Measurements from ENCODE around the gene MOB1B. TPM values are rescaled to one million over a fixed set of nuclear protein-coding genes. Genes with fewer than 3 reads are reported as not detected.

Gene MOB1B
- total RNA-seq, 3 donors from 2014 or later: 13.3 to 27.8 (median 15.1) TPM

DNA sequence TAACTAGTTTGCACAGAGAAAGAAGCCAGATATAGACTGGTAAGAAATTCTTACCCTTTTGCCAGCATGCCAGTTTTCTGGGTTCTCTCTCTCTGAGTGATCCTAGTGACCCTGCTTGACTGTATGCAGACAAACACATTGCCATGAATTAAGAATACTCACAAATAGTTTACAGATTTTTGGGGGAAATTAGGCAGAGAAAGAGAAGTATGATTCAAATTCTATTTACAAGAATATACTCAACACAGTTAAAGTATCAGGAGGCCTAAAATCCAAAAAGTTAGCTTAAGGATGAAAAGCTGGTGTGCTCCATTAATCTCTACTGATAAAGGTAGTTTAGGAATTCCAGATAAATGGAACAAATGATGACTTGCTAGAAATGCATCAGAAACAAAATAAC lies 18.4 kb downstream of the MOB1B start:
- TF ChIP-seq POLR2AphosphoS5 (IDR thresholded peaks at IDR 0.05) (no peak), POLR2A (IDR thresholded peaks at IDR 0.05) (no peak)
- TF ChIP-seq, protein P1, sequence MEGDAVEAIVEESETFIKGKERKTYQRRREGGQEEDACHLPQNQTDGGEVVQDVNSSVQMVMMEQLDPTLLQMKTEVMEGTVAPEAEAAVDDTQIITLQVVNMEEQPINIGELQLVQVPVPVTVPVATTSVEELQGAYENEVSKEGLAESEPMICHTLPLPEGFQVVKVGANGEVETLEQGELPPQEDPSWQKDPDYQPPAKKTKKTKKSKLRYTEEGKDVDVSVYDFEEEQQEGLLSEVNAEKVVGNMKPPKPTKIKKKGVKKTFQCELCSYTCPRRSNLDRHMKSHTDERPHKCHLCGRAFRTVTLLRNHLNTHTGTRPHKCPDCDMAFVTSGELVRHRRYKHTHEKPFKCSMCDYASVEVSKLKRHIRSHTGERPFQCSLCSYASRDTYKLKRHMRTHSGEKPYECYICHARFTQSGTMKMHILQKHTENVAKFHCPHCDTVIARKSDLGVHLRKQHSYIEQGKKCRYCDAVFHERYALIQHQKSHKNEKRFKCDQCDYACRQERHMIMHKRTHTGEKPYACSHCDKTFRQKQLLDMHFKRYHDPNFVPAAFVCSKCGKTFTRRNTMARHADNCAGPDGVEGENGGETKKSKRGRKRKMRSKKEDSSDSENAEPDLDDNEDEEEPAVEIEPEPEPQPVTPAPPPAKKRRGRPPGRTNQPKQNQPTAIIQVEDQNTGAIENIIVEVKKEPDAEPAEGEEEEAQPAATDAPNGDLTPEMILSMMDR (IDR thresholded peaks at IDR 0.05): no peak
- Histone ChIP-seq H3K4me3 (no peak overlapping the region), H3K27me3 (no peaks in the 10 kb centered on the region), H3K9me3 (peaks cover 3 to 7% of the 10 kb centered on the region in 2 donors), H3K36me3 (no peaks in the 10 kb centered on the region), H3K4me1 (no peaks in the 10 kb centered on the region), H3K27ac (no peak overlapping the region)
- no peak for DNase-seq (ENCODE audit: low spot score in 2 of 2)
- intact Hi-C loops (cut with DNase I; ENCODE audit: low total_unique reads): no loop called here

DNA sequence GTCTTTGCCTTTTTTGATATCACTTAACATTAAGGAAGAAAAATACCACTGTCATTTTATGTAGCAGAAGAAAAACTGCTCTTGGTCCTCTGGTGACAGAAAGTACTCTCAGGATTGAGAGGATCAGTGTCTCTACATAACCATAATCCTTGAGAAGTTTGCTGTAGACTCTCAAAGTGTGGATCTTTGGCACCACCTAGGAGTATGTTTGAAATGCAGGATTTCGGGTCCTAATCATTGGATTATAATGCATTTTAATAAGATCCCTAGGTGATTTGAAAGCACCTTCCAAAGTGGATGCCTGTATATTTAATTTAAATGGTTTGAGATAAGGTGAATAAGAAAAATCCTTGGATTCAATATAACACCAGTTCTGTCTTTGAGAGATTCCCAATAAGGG lies 23.2 kb downstream of the MOB1B start:
- DNase-seq (ENCODE audit: low spot score in 2 of 2): no peak
- peaks cover 0 to 7% of the 10 kb centered on the region in 2 donors for H3K9me3 ChIP-seq
- no peak overlapping the region for H3K4me3 ChIP-seq
- H3K36me3 ChIP-seq: no peaks in the 10 kb centered on the region
- intact Hi-C loops (cut with DNase I; ENCODE audit: low total_unique reads): no loop called here
- H3K27me3 ChIP-seq: no peaks in the 10 kb centered on the region
- no peak overlapping the region for H3K27ac ChIP-seq
- H3K4me1 ChIP-seq: no peaks in the 10 kb centered on the region
- TF ChIP-seq POLR2AphosphoS5 (IDR thresholded peaks at IDR 0.05) (no peak), POLR2A (IDR thresholded peaks at IDR 0.05) (no peak)

DNA sequence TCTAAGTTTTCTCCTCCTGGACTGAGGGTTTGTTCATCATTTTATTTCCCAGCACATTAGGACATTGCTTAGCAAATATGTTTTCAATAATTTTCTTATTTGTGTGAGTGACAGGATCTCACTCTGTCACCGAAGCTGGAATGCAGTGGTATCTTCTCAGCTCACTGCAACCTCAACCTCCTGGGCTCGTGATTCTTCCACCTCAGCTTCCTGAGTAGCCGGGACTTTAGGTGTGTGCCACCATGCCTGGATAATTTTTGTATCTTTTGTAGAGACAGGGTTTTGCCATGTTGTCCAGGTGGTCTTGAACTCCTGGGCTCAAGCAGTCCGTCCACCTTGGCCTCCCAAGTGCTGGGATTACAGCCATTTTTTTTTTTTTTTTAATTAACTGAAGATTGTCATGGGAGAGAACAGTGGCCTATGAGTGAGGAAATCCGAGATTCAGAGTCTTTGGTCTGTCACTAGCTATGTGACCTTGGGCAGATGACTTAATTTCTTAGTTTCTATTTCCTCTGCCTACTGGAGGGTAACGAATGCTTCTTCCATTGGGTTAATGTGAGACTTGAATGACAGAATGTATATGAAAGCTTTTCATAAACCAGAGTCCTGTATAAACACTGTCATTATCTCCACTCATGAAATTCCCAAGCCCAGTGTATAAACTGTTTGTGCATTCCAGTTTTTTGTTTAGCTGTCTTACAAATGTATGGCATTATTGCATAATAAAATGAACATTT lies 23.9 kb downstream of the MOB1B start:
- H3K36me3 ChIP-seq: no peaks in the 10 kb centered on the region
- no peak overlapping the region for H3K4me3 ChIP-seq
- no peaks in the 10 kb centered on the region for H3K4me1 ChIP-seq
- intact Hi-C loops (cut with DNase I; ENCODE audit: low total_unique reads): no loop called here
- TF ChIP-seq POLR2A (IDR thresholded peaks at IDR 0.05) (no peak), POLR2AphosphoS5 (IDR thresholded peaks at IDR 0.05) (no peak)
- TF ChIP-seq, protein P1 (IDR thresholded peaks at IDR 0.05): no peak
- H3K9me3 ChIP-seq: peaks cover 0 to 1% of the 10 kb centered on the region in 2 donors
- DNase-seq (ENCODE audit: low spot score in 2 of 2): no peak
- H3K27me3 ChIP-seq: no peaks in the 10 kb centered on the region
- H3K27ac ChIP-seq: no peak overlapping the region

DNA sequence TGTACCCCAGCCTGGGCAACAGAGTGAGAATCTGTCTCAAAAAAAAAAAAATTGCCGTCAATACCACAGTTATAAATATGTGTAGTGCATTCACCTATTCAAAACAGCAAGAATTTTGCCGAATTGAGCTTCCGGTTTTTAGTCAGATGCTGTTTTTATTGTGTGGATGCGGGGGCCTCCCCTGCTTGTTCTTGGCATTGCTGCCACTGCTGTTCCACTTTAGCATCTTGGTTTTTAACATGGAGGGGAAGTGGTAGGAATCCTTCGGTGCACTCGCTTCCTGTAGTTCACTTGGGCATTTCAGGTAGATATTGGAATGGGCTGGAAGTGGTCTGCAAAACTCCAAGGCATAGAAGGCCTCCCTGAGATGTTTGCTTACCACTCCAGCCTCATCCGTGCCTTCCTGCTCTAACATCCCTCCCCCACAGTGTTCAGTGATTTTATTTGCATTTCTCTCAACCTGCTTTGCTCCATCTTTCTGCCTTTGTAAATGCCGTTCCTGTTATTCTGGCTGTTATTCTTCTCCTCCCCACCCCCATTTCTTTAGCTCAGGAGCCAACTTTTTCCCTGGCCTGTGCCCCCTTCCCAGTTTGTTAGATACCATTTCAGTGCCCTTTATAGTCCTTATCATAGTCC lies 25.5 kb downstream of the MOB1B start:
- H3K36me3 ChIP-seq: no peaks in the 10 kb centered on the region

DNA sequence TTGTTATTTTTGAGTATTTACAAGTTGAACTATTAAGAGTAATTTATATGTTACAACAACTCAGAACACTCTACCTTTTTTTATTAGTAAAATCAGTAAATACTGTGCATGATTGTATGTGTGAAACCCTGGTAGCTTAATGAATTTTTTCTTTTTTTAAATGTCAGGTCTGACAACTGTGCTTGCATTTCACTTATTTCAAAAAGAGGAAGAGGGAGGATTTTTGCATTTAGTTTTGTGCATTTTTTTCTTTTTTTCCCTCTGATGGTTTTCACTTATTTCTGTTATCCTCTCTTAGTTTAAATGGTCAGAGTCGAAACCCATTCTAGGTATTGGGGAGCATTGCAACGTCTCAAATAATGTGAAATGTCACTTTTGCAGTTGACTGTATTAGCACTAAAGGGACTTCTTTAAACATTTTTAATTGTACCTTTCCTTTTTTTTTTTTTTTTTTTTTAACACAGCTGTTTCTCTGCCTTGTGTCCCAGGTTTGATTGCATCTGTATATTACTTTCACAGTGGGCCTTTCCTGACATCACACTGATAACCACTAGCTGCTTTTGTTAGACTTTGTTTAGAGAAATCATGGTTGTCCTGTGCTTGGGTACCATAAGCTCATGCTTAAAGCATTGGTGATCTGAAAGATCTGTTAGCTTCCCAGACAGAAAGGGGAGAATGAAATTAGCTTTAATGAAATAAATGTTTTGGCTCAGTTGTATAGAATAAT lies 28.5 kb downstream of the MOB1B start:
- H3K4me3 ChIP-seq: no peak overlapping the region
- no peaks in the 10 kb centered on the region for H3K9me3 ChIP-seq
- no peak for DNase-seq (ENCODE audit: low spot score in 2 of 2)
- intact Hi-C loops (cut with DNase I; ENCODE audit: low total_unique reads): no loop called here
- TF ChIP-seq POLR2A (IDR thresholded peaks at IDR 0.05) (no peak), POLR2AphosphoS5 (IDR thresholded peaks at IDR 0.05) (no peak)
- TF ChIP-seq, protein P1 (IDR thresholded peaks at IDR 0.05): no peak
- H3K4me1 ChIP-seq: no peaks in the 10 kb centered on the region
- no peaks in the 10 kb centered on the region for H3K27me3 ChIP-seq
- H3K27ac ChIP-seq: no peak overlapping the region
- H3K36me3 ChIP-seq: no peaks in the 10 kb centered on the region

More for the DNA sequence above, 25.5 kb downstream of the MOB1B start:
- Histone ChIP-seq H3K27ac (no peak overlapping the region), H3K4me1 (no peaks in the 10 kb centered on the region), H3K4me3 (no peak overlapping the region), H3K27me3 (no peaks in the 10 kb centered on the region), H3K9me3 (no peaks in the 10 kb centered on the region)
- TF ChIP-seq, protein P1 (IDR thresholded peaks at IDR 0.05): no peak
- TF ChIP-seq POLR2AphosphoS5 (IDR thresholded peaks at IDR 0.05) (no peak), POLR2A (IDR thresholded peaks at IDR 0.05) (no peak)
- intact Hi-C loops (cut with DNase I; ENCODE audit: low total_unique reads): no loop called here
- DNase-seq (ENCODE audit: low spot score in 2 of 2): no peak

All from breast epithelium (tissue), 4 donors.